HEK293 (cell line): ENCODE measurements around the gene FANCE.

Source experiments
- CTCF ChIA-PET: fragments of 350-600 bp; formaldehyde crosslinking; extraction: SDS; loops from one replicate; lab custom pipeline; 2021; ENCODE audit warnings: antibody characterized with exemption; lab: Yijun Ruan, JAX
- POLR2A ChIA-PET: fragments of 300-600 bp; formaldehyde crosslinking; extraction: SDS; loops from one replicate; lab custom pipeline; 2020; ENCODE audit warnings: antibody characterized with exemption, inconsistent platforms; lab: Yijun Ruan, JAX
- H3K27ac ChIP-seq: fragments of 200-500 bp; sonication (Bioruptor generic); 2 replicates; pipeline ENCODE4 v1.5.1; 2014; ENCODE audit warnings: low read depth, low read length, control low read depth, inconsistent platforms; ENCODE audit errors: extremely low read depth
- H3K36me3 ChIP-seq, 2 experiments: fragments of 200-500 bp in 1 of 2; sonication (Bioruptor generic) in 1 of 2; 1 replicate in 1 of 2; 2 replicates in 1 of 2; pipeline ENCODE4 v1.5.1; 2014 to 2017; ENCODE audit warnings: inconsistent platforms in 2 of 2, low read length in 2 of 2; ENCODE audit not compliant: control insufficient read depth in 2 of 2, insufficient read depth in 1 of 2
- H3K4me1 ChIP-seq: fragments of 200-500 bp; sonication (Bioruptor generic); 2 replicates; pipeline ENCODE4 v1.5.1; 2014; ENCODE audit warnings: mild to moderate bottlenecking, low read length, inconsistent platforms; ENCODE audit not compliant: control insufficient read depth, insufficient read depth
- H3K4me3 ChIP-seq: 2 replicates; pipeline ENCODE4 v1.5.1; 2011; ENCODE audit warnings: low read depth, mild to moderate bottlenecking, control low read depth, low read length, moderate library complexity
- H3K9me3 ChIP-seq: fragments of 200-500 bp; sonication (Bioruptor generic); 2 replicates; pipeline ENCODE4 v1.5.1; 2014; ENCODE audit warnings: low read depth, low read length, inconsistent platforms; ENCODE audit not compliant: control insufficient read depth, insufficient read depth
- ATF2 ChIP-seq: fragments of 450-650 bp; formaldehyde crosslinking; IDR thresholded peaks from 2 replicates; pipeline ENCODE4 v1.5.1; 2016; ENCODE audit warnings: missing biosample characterization, missing genetic modification characterization, low read depth
- BCL11A ChIP-seq: fragments of 450-650 bp; formaldehyde crosslinking; IDR thresholded peaks from 2 replicates; pipeline ENCODE4 v1.5.1; 2016; ENCODE audit warnings: low read depth, missing biosample characterization, missing genetic modification characterization
- EGR2 ChIP-seq: fragments of 450-650 bp; formaldehyde crosslinking; IDR thresholded peaks from 2 replicates; pipeline ENCODE4 v1.5.1; 2016; ENCODE audit warnings: low read depth, missing biosample characterization, missing genetic modification characterization
- ELK4 ChIP-seq: IDR thresholded peaks from 2 replicates; pipeline ENCODE4 v1.6.1; 2011; ENCODE audit warnings: mild to moderate bottlenecking, low read depth, low read length, borderline replicate concordance
- FEZF1 ChIP-seq: fragments of 450-650 bp; formaldehyde crosslinking; IDR thresholded peaks from 2 replicates; pipeline ENCODE4 v1.5.1; 2016; ENCODE audit warnings: missing biosample characterization, missing genetic modification characterization
- GLIS2 ChIP-seq: fragments of 450-650 bp; formaldehyde crosslinking; IDR thresholded peaks from 2 replicates; pipeline ENCODE4 v1.5.1; 2016; ENCODE audit warnings: missing biosample characterization, missing genetic modification characterization
- HOXD13 ChIP-seq: sonication (generic); formaldehyde crosslinking; IDR thresholded peaks from 2 replicates; pipeline ENCODE4 v1.8.0; 2022; ENCODE audit warnings: missing genetic modification reagents, borderline replicate concordance
- KLF1 ChIP-seq: fragments of 450-650 bp; formaldehyde crosslinking; IDR thresholded peaks from 2 replicates; pipeline ENCODE4 v1.5.1; 2016; ENCODE audit warnings: missing biosample characterization, missing genetic modification characterization
- MEIS1 ChIP-seq: sonication (generic); formaldehyde crosslinking; IDR thresholded peaks from 2 replicates; pipeline ENCODE4 v1.8.1; 2022; ENCODE audit warnings: missing genetic modification reagents, mild to moderate bottlenecking, borderline replicate concordance
- RBAK ChIP-seq: fragments of 450-650 bp; formaldehyde crosslinking; IDR thresholded peaks from 2 replicates; pipeline ENCODE4 v1.5.1; 2016; ENCODE audit warnings: missing biosample characterization, missing genetic modification characterization
- WT1 ChIP-seq: fragments of 450-650 bp; formaldehyde crosslinking; IDR thresholded peaks from 2 replicates; pipeline ENCODE4 v1.5.1; 2016; ENCODE audit warnings: missing biosample characterization, missing genetic modification characterization
- ZBTB10 ChIP-seq: fragments of 450-650 bp; formaldehyde crosslinking; IDR thresholded peaks from 2 replicates; pipeline ENCODE4 v1.5.1; 2016; ENCODE audit warnings: missing biosample characterization, missing genetic modification characterization
- ZNF10 ChIP-seq: fragments of 450-650 bp; formaldehyde crosslinking; IDR thresholded peaks from 2 replicates; pipeline ENCODE4 v1.5.1; 2017; ENCODE audit warnings: missing biosample characterization, missing genetic modification characterization
- ZNF16 ChIP-seq: fragments of 450-650 bp; formaldehyde crosslinking; IDR thresholded peaks from 2 replicates; pipeline ENCODE4 v1.5.1; 2016; ENCODE audit warnings: low read depth, missing biosample characterization, missing genetic modification characterization
- ZNF221 ChIP-seq: fragments of 450-650 bp; formaldehyde crosslinking; IDR thresholded peaks from 2 replicates; pipeline ENCODE4 v1.5.1; 2017; ENCODE audit warnings: missing biosample characterization, missing genetic modification characterization, borderline replicate concordance
- ZNF350 ChIP-seq: fragments of 450-650 bp; formaldehyde crosslinking; IDR thresholded peaks from 2 replicates; pipeline ENCODE4 v1.5.0; 2017; ENCODE audit warnings: missing biosample characterization, mild to moderate bottlenecking, missing genetic modification characterization
- ZNF394 ChIP-seq: fragments of 450-650 bp; formaldehyde crosslinking; IDR thresholded peaks from 2 replicates; pipeline ENCODE4 v1.5.1; 2016; ENCODE audit warnings: missing biosample characterization, missing genetic modification characterization, mild to moderate bottlenecking, moderate library complexity, borderline replicate concordance
- ZNF501 ChIP-seq: fragments of 450-650 bp; formaldehyde crosslinking; IDR thresholded peaks from 2 replicates; pipeline ENCODE4 v1.5.1; 2016; ENCODE audit warnings: missing biosample characterization, missing genetic modification characterization
- ZNF585B ChIP-seq: fragments of 450-650 bp; formaldehyde crosslinking; IDR thresholded peaks from 2 replicates; pipeline ENCODE4 v1.5.1; 2016; ENCODE audit warnings: missing biosample characterization, missing genetic modification characterization
- ZNF692 ChIP-seq: fragments of 450-650 bp; formaldehyde crosslinking; IDR thresholded peaks from 2 replicates; pipeline ENCODE4 v1.5.1; 2016; ENCODE audit warnings: missing biosample characterization, missing genetic modification characterization
- ZNF792 ChIP-seq: fragments of 450-650 bp; formaldehyde crosslinking; IDR thresholded peaks from 2 replicates; pipeline ENCODE4 v1.5.1; 2016; ENCODE audit warnings: missing biosample characterization, missing genetic modification characterization
- TF ChIP-seq, protein P1 (sequence below): fragments of 450-650 bp; formaldehyde crosslinking; IDR thresholded peaks from 2 replicates; pipeline ENCODE4 v1.5.1; 2016; ENCODE audit warnings: missing biosample characterization, missing genetic modification characterization

FANCE gene

GRCh38 chr6:35497571-35498421 is 45.7 kb downstream of the FANCE start (continued):
- 0 out of 2 replicates have a peak, but pooled peaks have one; percentile 25 for TF ChIP-seq ZBTB10
- TF ChIP-seq MEIS1 (CRISPR knock-in tag) = no peak
- TF ChIP-seq ZNF394 (tag by site-specific recombination) = no peak
- no peak for TF ChIP-seq EGR2 (tag by site-specific recombination)
- TF ChIP-seq ZNF692 (tag by site-specific recombination) = no peak; the same call in 1 of the 2 replicates
- TF ChIP-seq, protein P1, sequence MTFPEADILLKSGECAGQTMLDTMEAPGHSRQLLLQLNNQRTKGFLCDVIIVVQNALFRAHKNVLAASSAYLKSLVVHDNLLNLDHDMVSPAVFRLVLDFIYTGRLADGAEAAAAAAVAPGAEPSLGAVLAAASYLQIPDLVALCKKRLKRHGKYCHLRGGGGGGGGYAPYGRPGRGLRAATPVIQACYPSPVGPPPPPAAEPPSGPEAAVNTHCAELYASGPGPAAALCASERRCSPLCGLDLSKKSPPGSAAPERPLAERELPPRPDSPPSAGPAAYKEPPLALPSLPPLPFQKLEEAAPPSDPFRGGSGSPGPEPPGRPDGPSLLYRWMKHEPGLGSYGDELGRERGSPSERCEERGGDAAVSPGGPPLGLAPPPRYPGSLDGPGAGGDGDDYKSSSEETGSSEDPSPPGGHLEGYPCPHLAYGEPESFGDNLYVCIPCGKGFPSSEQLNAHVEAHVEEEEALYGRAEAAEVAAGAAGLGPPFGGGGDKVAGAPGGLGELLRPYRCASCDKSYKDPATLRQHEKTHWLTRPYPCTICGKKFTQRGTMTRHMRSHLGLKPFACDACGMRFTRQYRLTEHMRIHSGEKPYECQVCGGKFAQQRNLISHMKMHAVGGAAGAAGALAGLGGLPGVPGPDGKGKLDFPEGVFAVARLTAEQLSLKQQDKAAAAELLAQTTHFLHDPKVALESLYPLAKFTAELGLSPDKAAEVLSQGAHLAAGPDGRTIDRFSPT (tag by site-specific recombination) = 0 out of 2 replicates have a peak, but pooled peaks have one; percentile 12
- TF ChIP-seq ELK4 = no peak
- TF ChIP-seq BCL11A = no peak

- Histone ChIP-seq H3K9me3 (no peaks in the 10 kb centered on the region), H3K4me3 (no peak overlapping the region), H3K36me3 (peaks cover 0 to 1% of the 10 kb centered on the region in 2 experiments; a peak in 1 of 3 replicates), H3K4me1 (peaks cover 3% of the 10 kb centered on the region), H3K27ac (no peak overlapping the region)
- POLR2A ChIA-PET = interaction anchor here (0.6 to 4.3 kb wide), 3 partner anchors 11 to 30 kb away, joined by 3 to 40 read pairs (median 24); partner anchors contain the start of gene RPL10A
- no peak for TF ChIP-seq ZNF221 (tag by site-specific recombination)
- no peak for TF ChIP-seq FEZF1 (tag by site-specific recombination)
- TF ChIP-seq HOXD13 (CRISPR knock-in tag) = no peak
- TF ChIP-seq WT1 (tag by site-specific recombination) = no peak
- TF ChIP-seq KLF1 = no peak
- no peak for TF ChIP-seq ZNF792 (tag by site-specific recombination)
- peak; percentile 82; the same call in 1 of the 2 replicates for TF ChIP-seq ZNF10 (tag by site-specific recombination)
- TF ChIP-seq GLIS2 (tag by site-specific recombination) = peak; percentile 26; the same call in 1 of the 2 replicates
- TF ChIP-seq ZNF501 (tag by site-specific recombination) = no peak
- no peak for TF ChIP-seq ZNF350 (tag by site-specific recombination)
- TF ChIP-seq ZNF16 (tag by site-specific recombination) = no peak
- no peak for TF ChIP-seq RBAK (tag by site-specific recombination)
- TF ChIP-seq ATF2 (tag by site-specific recombination) = no peak
- TF ChIP-seq ZNF585B (tag by site-specific recombination) = no peak
- CTCF ChIA-PET = interaction anchor here (0.7 kb wide), 1 partner anchor 30 kb away, joined by 3 read pairs; no protein-coding TSS in a partner anchor
These were observed 46.4 kb downstream of the FANCE start for GRCh38 chr6:35498422-35499067.
